GM12878 (cell line): ENCODE results near the gene CLASP1. TPM values are rescaled to one million over a fixed set of nuclear protein-coding genes. Genes with fewer than 3 reads are reported as not detected.

Source experiments
- ATAC-seq: fragments of 200-7000 bp; cut with Tn5 transposase; 3 replicates; pipeline ENCODE4 v1.9.1; 2020; ENCODE audit warnings: mild to moderate bottlenecking, moderate library complexity
- BruUV-seq: library from RNA; stranded (reverse); fragments of 400-500 nt; replicated peaks from 2 replicates; lab custom pipeline; 2021; lab: Mats Ljungman, UMichigan
- CTCF ChIA-PET: fragments of 300-600 bp; sonication (Branson Sonifier 250); formaldehyde crosslinking; extraction: SDS; loops from one replicate; lab custom pipeline; 2021; ENCODE audit warnings: inconsistent platforms; lab: Yijun Ruan, JAX
- POLR2A ChIA-PET: fragments of 350-600 bp; formaldehyde crosslinking; extraction: SDS; loops from one replicate; lab custom pipeline; 2021; ENCODE audit warnings: inconsistent platforms; lab: Charles Lee
- RAD21 ChIA-PET: fragments of 300-600 bp; sonication (Branson Sonifier 250); formaldehyde crosslinking; loops from one replicate; lab custom pipeline; 2023; ENCODE audit warnings: antibody characterized with exemption; ENCODE audit not compliant: unreplicated experiment; lab: Charles Lee
- SMC1A ChIA-PET: fragments of 300-600 bp; sonication (Branson Sonifier 250); formaldehyde crosslinking; loops from one replicate; lab custom pipeline; 2023; ENCODE audit not compliant: unreplicated experiment, uncharacterized antibody; lab: Charles Lee
- DNase-seq: peaks from one replicate; pipeline ENCODE4 v3.0.0-alpha.2; 2011; ENCODE audit warnings: low read depth, low spot score
- FAIRE-seq: peaks from 3 replicates; lab custom pipeline; 2011; peaks lifted over from hg19 to GRCh38; lab: Jason Lieb, UNC
- H2AFZ ChIP-seq: 2 replicates; pipeline ENCODE4 v1.6.0; 2011; ENCODE audit warnings: low read depth, low read length, control low read depth; ENCODE audit not compliant: control insufficient read depth
- H3K27ac ChIP-seq: 2 replicates; pipeline ENCODE4 v1.5.1; 2011; ENCODE audit warnings: control low read depth; ENCODE audit not compliant: control insufficient read depth, insufficient read depth
- H3K27me3 ChIP-seq, 2 experiments: replicated peaks in 1 of 2; 2 replicates each; pipeline versions ENCODE4 v1.6.0 to v1.6.1; 2011; ENCODE audit warnings: low read length in 1 of 2; ENCODE audit not compliant: control insufficient read depth in 2 of 2, insufficient read depth in 2 of 2
- H3K36me3 ChIP-seq, 2 experiments: 2 replicates each; pipeline ENCODE4 v1.5.1; 2011; ENCODE audit warnings: low read length in 1 of 2; ENCODE audit not compliant: control insufficient read depth in 2 of 2, insufficient read depth in 2 of 2
- H3K4me1 ChIP-seq: 2 replicates; pipeline ENCODE4 v1.6.1; 2011; ENCODE audit warnings: mild to moderate bottlenecking, low read length, moderate library complexity, mixed read lengths; ENCODE audit not compliant: control insufficient read depth, insufficient read depth
- H3K4me2 ChIP-seq: 2 replicates; pipeline ENCODE4 v1.6.0; 2011; ENCODE audit warnings: control low read depth; ENCODE audit not compliant: control insufficient read depth, insufficient read depth
- H3K4me3 ChIP-seq: fragments of 200-600 bp; sonication (generic); 2 replicates; pipeline ENCODE4 v1.5.1; 2016
- H3K79me2 ChIP-seq: 2 replicates; pipeline ENCODE4 v1.6.0; 2011; ENCODE audit warnings: low read length; ENCODE audit not compliant: control insufficient read depth, insufficient read depth
- H3K9ac ChIP-seq: 2 replicates; pipeline ENCODE4 v1.8.0; 2011; ENCODE audit warnings: low read length, control low read depth, mixed read lengths; ENCODE audit not compliant: control insufficient read depth, insufficient read depth
- H3K9me3 ChIP-seq: replicated peaks from 3 replicates; pipeline ENCODE4 v1.5.1; 2011; ENCODE audit warnings: mild to moderate bottlenecking, low read length; ENCODE audit not compliant: control insufficient read depth, insufficient read depth
- H4K20me1 ChIP-seq: 2 replicates; pipeline ENCODE4 v1.6.0; 2011; ENCODE audit not compliant: control insufficient read depth, insufficient read depth
- CHD2 ChIP-seq: IDR thresholded peaks from 2 replicates; pipeline ENCODE4 v1.6.1; 2011; ENCODE audit warnings: low read depth, low read length, improper control_type of control experiment, borderline replicate concordance
- ETV6 ChIP-seq, 2 experiments: fragments of 450-650 bp in 1 of 2; IDR thresholded peaks in 1 of 2; conservative IDR thresholded peaks in 1 of 2; 2 replicates each; pipeline ENCODE4 v1.6.1; 2014; ENCODE audit warnings: antibody characterized with exemption in 1 of 2, borderline replicate concordance in 1 of 2, low read depth in 1 of 2, mild to moderate bottlenecking in 1 of 2, moderate library complexity in 1 of 2
- HDGF ChIP-seq: fragments of 450-650 bp; IDR thresholded peaks from 2 replicates; pipeline ENCODE4 v1.6.1; 2016; ENCODE audit warnings: antibody characterized with exemption
- HSF1 ChIP-seq: fragments of 150-350 bp; IDR thresholded peaks from 2 replicates; pipeline ENCODE4 v1.6.1; 2014; ENCODE audit warnings: mild to moderate bottlenecking, low read depth, low read length
- IRF4 ChIP-seq: IDR thresholded peaks from 2 replicates; pipeline ENCODE4 v1.6.1; 2011; ENCODE audit warnings: low read depth, low read length
- LARP7 ChIP-seq: fragments of 450-650 bp; IDR thresholded peaks from 2 replicates; pipeline ENCODE4 v1.6.1; 2017; ENCODE audit warnings: mild to moderate bottlenecking
- NFIC ChIP-seq: IDR thresholded peaks from 2 replicates; pipeline ENCODE4 v1.6.1; 2012; ENCODE audit warnings: low read depth, mild to moderate bottlenecking, inconsistent platforms, low read length, moderate library complexity
- NFYA ChIP-seq: IDR thresholded peaks from 2 replicates; pipeline ENCODE4 v1.6.1; 2011; ENCODE audit warnings: low read depth, mild to moderate bottlenecking, low read length, improper control_type of control experiment, borderline replicate concordance
- PAX8 ChIP-seq: fragments of 450-650 bp; IDR thresholded peaks from 2 replicates; pipeline ENCODE4 v1.6.1; 2017; ENCODE audit warnings: mild to moderate bottlenecking, moderate library complexity
- RCOR1 ChIP-seq: conservative IDR thresholded peaks from 2 replicates; pipeline ENCODE4 v1.6.1; 2012; ENCODE audit warnings: low read depth, low read length, improper control_type of control experiment
- SMC3 ChIP-seq: IDR thresholded peaks from 2 replicates; pipeline ENCODE4 v1.6.1; 2011; ENCODE audit warnings: low read length, improper control_type of control experiment, borderline replicate concordance
- TAF1 ChIP-seq: IDR thresholded peaks from 2 replicates; pipeline ENCODE4 v1.6.1; 2011; ENCODE audit warnings: mild to moderate bottlenecking, low read depth, low read length, borderline replicate concordance
- ZNF592 ChIP-seq: fragments of 450-650 bp; IDR thresholded peaks from 2 replicates; pipeline ENCODE4 v1.6.1; 2017; ENCODE audit warnings: mild to moderate bottlenecking, moderate library complexity
- ZNF687 ChIP-seq: fragments of 450-650 bp; IDR thresholded peaks from 2 replicates; pipeline ENCODE4 v1.6.1; 2017; ENCODE audit warnings: mild to moderate bottlenecking, moderate library complexity
- WGBS: methylation state at CpG from one replicate; pipeline ENCODE4 v1.1.6; 2016; ENCODE audit warnings: low lambda C conversion rate; ENCODE audit not compliant: insufficient replicate concordance, insufficient coverage; ENCODE audit errors: missing lambda C conversion rate; 5-methylcytosine and 5-hydroxymethylcytosine counted together
- in situ Hi-C: fragments of 300-500 bp; cut with MboI; formaldehyde crosslinking; loops from 9 replicates; pipeline ENCODE4 v1.14.3; 2018; ENCODE audit warnings: mixed read lengths
- intact Hi-C: fragments of 100-400 bp; cut with micrococcal nuclease; formaldehyde crosslinking; loops from one replicate; pipeline ENCODE4 v1.14.2; 2022; ENCODE audit not compliant: unreplicated experiment
- polyA plus RNA-seq, 11 experiments: library from polyadenylated mRNA; depleted of rRNA in 4 of 11; unstranded in 6 of 11; stranded (reverse) in 5 of 11; fragments of >200 nt; fragmentation: Nextera tagmentation in 4 of 11; fragmentation: Illumina TruSeq in 1 of 11; extraction: Ambion mirVana in 4 of 11; extraction: Trizol in 1 of 11; gene quantifications; 1 replicate in 1 of 11; 2 replicates in 10 of 11; pipeline versions ENCODE4 v1.2.1 to v1.2.3, GENCODE V29; 2011 to 2016; ENCODE audit warnings: inconsistent platforms in 2 of 11, missing spikeins in 2 of 11, low read depth in 1 of 11
- total RNA-seq, 4 experiments: library from RNA; depleted of rRNA in 3 of 4; stranded (reverse); fragments of >200 nt in 3 of 4; fragmentation: Illumina TruSeq in 1 of 4; extraction: Trizol in 1 of 4; gene quantifications; 2 replicates each; pipeline versions ENCODE4 v1.2.1 to v1.2.3, GENCODE V29; 2013 to 2021

The CLASP1 gene
- total and polyA plus RNA-seq, 10 of the 15 experiments (the other 5 are each of a cell fraction or from before 2014, with no cell fraction given): 1.4 to 62.4 (median 32.9) TPM

- 95% methylated on average over 3 of the region's 3 CpGs for WGBS
- no peak for DNase-seq
- Histone ChIP-seq H4K20me1 (no peaks in the 10 kb centered on the region), H3K36me3 (peaks cover 11 to 23% of the 10 kb centered on the region in 2 experiments), H3K79me2 (no peaks in the 10 kb centered on the region), H3K9ac (no peak overlapping the region), H3K4me3 (no peak overlapping the region), H2AFZ (no peak overlapping the region), H3K4me1 (no peaks in the 10 kb centered on the region), H3K9me3 (no peaks in the 10 kb centered on the region), H3K4me2 (no peak overlapping the region), H3K27ac (no peak overlapping the region), H3K27me3 (no peaks in the 10 kb centered on the region)
- POLR2A ChIA-PET: interaction anchor here (0.9 kb wide), 1 partner anchor 29 kb away, joined by 3 read pairs; no protein-coding TSS in a partner anchor
- CTCF ChIA-PET: interaction anchor here (0.6 kb wide), 1 partner anchor 94 kb away, joined by 3 read pairs; no protein-coding TSS in a partner anchor
- RAD21 ChIA-PET: no interaction called here
- ATAC-seq: no peak
- in situ Hi-C loops: no loop called here
- intact Hi-C loops: no loop called here
- FAIRE-seq: no peak
- SMC1A ChIA-PET: no interaction called here
- BruUV-seq: no TSS peak
- TF ChIP-seq SMC3 (no peak), ZNF687 (no peak), PAX8 (no peak), HSF1 (no peak), CHD2 (no peak), ZNF592 (no peak), TAF1 (no peak), IRF4 (no peak), LARP7 (no peak), ETV6 (conservative IDR thresholded peaks at IDR 0.05 in 1 of 2, IDR thresholded peaks at IDR 0.05 in 1 of 2; ENCODE audit: borderline replicate concordance in 1 of 2, low read depth in 1 of 2) (no peak), RCOR1 (no peak), NFYA (no peak), HDGF (no peak), NFIC (no peak)
Observed at GRCh38 chr2:121520641-121520994, 128.6 kb downstream of the CLASP1 start.
